Activated naive CD4-positive, alpha-beta T cell treated with Interleukin-2 at 50 U/mL for 16 hours (primary cell): ENCODE measurements around the gene BCAT1.
A peak's percentile ranks its signal among the peaks of the same experiment; 100 is the strongest.
"Not testable (repeated sequence)": the region's sequence is repeated elsewhere in the genome, so short reads cannot be mapped to it uniquely, and the experiment has no call there.

Experiments used
- DNase-seq: peaks from one replicate; pipeline ENCODE4 v3.0.0-alpha.2; 2020

The BCAT1 gene

DNA sequence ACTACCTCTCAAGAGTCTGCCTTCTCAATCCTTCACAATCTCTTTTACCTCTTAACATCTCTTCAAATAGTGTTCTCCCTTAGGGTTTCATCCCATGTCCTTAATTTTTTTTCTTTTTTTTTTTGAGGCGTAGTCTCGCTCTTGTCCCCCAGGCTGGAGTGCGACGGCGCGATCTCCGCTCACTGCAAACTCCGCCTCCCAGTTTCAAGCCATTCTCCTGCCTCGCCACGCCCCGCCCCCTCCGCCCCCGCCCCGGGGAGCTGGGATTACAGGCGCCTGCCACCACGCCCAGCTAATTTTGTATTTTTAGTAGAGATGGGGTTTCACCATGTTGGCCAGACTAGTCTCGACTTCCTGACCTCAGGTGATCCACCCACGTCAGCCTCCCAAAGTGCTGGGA, 7.0 kb upstream of the BCAT1 start:
- no peak for DNase-seq

DNA sequence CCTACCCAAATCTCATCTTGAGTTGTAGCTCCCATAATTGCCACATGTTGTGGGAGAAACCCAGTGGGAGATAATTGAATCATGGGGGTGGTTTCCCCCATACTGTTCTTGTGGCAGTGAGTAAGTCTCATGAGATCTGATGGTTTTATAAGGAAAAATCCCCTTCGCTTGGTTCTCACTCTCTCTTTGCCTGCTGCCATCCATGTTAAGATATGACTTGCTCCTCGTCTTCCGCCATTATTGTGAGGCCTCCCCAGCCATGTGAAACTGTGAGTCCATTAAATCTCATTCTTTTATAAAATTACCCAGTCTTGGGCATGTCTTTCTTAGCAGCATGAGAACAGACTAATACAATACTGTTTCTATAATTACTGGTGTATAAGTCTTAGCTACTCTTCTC, 6.5 kb upstream of the BCAT1 start:
- DNase-seq, result no peak

DNA sequence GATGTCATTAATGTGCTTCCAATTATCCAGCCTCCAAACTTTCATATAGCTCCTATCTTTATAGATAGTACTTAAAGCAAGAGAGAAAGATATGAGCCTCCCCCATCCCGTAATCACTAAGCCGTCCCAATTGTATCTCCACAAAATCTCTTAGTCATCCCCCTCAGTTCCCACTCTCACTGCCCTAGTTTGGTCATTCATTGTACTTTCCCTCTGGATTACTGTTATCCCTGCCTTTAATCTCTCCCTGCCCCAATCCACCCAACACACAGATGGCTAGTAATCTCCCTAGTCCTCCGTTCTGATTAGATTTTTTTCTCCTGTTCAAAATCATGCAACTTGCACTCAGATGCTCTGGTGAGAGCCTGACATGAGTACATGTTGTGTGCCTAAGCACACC, 5.4 kb upstream of the BCAT1 start:
- no peak for DNase-seq

DNA sequence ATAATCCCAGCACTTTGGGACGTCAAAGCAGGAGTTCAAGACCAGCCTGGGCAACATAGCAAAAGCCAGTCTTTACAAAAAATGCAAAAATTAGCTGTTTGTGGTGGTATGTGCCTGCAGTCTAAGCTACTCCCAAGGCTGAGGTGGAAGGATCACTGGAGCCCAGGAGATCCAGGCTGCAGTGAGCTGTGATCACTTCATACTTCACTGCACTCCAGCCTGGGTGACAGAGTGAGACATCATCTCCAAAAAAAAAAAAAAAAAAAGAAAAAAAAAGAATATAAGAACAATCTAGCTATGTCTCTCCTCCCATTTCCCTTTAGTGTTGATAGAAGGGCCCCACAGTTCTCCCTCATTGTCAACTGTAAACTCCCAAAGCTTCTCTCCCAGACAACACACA, 3.5 kb upstream of the BCAT1 start:
- no peak for DNase-seq

DNA sequence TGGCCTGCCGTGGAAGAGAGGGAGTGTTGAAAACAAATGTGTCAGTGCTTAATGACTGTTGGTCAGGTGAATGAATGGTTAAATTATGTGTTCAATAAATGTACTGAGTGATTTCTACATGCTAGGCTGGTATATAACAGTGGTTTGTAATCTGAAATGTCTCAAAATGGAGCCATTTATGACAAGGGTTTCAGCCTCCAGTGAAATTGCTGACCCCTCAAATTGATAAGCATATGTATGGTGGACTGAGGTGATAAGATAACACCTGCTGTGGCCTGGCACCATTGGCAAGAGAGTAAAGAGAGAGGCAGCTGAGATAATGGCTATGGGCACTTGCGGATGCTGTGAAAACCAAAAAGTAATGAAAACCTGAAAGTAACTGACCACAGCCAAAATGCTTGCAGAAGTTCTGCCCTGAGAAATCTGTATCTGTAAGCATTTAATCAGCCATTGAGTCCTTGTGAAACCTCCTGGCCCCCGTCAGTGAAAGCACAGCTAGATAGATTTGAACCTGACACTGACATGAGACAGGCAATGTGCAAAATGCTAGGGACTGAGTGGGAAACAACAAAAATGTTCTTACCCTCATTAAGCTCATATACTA, 1.4 kb upstream of the BCAT1 start:
- DNase-seq, result no peak

DNA sequence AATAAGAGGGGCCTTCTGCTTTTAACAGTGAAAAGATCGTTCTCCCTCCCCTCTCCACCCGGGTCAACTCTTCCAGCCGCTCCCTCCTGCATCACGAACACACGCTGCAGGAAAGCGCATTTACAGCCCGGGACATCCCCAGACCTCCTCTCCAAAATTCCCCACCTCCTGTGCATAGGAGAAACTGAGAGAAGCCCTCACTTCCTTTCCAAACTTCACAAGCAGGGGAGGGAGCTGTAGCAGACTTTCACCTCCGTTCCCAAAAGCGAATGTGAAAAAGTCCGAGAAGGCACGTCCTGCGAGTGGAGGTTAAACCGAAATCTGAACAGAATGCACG, 513 bp downstream of the BCAT1 start:
- peak; percentile 38 for DNase-seq

DNA sequence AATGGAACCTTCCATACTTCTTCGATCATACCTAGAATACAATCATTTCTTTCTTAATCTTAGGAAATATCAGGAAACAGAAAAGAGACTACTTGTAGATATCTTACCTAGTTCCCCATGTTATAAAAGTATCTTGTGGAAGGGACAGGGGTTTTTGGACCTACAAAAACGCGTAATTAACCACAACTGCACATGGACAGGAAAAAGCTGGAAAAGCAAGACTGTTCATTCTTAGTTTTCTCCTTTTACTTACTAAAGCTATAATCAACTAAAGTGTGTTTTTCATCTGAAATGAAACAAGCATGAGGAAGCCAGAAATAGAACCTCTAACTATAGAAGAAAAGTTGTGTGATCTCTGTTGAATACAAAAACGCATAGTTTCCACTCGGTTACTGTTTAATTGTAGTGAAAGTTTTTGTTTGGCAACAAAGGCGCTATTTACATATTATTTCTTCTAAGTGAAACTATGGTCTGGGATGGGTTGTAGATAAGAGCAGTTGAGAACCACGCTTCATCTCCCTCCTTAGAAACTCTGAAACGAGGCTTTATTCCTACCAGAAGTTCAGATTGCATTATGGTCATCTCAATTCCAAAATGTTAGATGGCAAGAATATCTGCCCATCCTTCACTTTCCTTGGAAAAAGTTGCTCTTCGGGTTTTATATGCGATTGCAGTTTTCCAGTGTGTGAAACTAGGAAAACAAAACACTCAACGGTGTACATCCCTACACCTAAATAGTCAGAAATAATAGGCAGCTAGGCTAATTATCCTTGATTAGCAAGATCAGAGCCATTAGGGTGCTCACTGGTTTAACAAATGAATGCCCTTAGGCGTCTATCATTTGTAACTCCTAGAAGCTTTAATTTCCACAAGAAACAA, 1.1 kb downstream of the BCAT1 start:
- no peak for DNase-seq

DNA sequence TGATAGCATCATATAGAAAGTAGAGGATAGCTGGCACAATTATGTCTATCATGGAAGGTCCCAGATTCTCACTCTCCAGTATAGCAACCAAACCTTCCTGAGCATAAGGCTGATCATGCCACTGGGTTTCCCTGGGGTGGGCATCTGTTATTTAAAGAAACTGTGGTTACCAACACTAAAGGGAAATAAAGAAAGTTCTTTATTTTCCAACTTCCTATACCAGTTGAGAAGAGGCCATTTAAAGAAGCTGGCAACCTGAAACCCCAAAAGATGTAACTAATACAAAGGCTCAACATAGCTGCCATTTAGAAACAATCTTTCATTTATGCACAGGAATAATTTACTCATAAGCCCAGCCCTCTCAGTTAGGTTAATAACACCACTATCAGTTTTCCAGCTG, 3.1 kb downstream of the BCAT1 start:
- DNase-seq, result no peak

DNA sequence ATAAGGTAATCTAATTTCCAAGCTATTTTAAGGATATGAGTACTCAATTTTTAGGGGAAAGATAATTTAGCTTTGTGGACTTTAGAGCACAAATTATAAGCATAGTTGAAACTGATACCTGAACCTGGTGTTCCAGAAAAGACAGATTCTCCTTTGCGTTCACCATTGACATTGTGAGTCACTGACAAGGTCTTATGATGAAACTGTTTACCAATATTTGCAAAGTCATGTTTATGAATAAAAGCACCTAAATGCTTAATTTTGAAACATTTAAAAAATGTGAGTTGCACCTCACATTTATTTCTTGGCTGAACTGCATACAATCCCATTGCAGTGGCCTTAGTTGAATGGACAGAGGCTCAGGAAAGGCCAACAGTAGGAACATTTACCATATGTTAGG, 3.9 kb downstream of the BCAT1 start:
- no peak for DNase-seq

DNA sequence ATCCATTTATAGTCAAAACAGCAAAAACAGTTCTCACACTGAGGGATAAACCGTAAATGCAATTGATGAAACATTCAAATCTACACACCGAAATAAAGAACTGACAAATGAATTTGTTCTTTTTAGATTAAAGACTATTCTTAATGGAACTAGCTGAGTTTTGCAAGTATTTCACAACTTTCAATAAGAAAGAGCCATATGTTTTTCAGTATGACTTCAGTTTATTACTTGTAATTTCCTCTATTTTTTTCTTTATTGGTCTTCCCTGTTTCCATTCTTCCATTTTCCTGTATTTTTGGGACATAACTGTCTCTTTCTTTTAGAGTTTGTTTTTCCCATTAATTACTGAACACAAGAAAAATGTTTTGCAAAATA, 4.3 kb downstream of the BCAT1 start:
- no peak for DNase-seq

DNA sequence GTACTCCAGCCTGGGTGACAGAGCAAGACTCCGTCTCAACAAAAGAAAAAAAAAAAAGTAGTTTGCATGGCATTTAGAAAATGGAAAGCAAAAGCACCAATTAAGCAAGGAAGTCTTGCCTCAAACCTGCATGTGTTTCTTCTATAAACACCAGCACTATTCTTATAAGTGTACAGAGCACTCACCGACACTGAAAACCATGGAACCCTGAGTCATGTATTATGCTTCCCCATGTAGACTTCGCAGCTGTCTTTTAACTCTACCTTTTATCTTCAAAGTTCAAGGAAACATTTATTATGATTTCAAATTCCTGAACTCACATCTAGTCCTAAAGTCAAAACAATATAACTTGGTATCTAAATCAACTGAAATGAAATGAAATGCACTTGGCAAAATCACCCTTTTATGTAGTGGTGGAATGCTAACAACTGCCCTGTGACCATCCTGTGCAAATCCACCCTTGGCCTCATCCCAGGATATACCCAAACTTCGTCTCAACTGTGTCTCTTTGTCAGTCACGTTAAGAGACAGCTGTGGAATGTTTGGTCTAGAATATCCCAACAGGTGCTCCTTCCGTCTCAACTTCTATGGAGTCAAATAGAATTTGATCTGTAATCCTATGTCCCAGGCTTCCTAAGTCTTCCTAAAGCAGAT, 4.8 kb downstream of the BCAT1 start:
- no peak for DNase-seq

DNA sequence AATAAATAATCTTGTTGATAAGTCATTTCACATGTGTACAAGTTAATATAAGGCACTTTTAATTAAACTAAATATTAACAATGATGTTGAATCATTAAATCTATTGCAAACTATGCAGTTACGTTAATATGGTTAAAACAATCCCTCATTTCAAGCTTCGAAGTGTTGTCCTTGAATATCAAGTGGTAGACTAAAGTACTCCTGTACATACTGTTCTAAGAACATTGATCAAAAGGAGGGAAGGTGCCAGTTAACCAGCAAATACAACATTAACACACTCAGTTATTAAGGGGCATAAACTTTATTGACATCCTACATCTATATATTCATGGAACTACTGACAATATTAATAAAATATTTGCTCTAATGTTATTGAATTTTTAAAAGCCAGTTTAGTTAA, 8.7 kb downstream of the BCAT1 start:
- no peak for DNase-seq

DNA sequence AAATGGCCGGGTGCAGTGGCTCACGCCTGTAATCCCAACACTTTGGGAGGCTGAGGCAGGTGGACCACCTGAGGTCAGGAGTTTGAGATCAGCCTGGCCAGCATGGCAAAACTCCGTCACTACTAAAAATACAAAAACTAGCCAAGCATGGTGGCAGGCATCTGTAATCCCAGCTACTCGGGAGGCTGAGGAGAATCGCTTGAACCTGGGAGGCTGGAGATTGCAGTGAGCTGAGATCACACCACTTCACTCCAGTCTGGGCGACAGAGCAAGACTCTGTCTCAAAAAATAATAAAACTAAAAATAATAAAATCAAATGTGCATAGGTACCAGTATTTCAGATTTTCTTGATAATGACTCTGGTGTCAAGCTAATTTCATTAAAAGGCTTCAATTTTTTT, 9.3 kb downstream of the BCAT1 start:
- not testable (repeated sequence) for DNase-seq

DNA sequence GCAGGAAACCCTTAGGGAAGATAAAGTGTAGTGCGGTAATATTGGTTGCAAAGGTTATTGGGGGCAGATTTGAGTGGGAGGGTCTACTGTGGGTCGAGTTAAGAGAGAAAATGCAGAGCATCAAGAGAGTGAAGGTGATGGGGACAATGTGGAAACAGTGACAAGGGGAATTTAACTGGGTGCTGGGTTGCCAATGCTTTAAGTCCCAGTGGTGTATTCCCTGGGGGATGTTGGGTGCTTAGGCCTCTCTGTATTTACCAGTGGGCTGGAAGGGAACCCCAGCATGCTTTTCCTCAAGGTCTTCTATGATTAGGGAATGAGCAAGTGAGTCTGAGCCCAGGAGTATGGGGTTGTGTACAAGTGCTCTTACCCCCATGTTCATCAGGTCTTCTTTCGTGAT, 10.6 kb downstream of the BCAT1 start:
- DNase-seq, result no peak

DNA sequence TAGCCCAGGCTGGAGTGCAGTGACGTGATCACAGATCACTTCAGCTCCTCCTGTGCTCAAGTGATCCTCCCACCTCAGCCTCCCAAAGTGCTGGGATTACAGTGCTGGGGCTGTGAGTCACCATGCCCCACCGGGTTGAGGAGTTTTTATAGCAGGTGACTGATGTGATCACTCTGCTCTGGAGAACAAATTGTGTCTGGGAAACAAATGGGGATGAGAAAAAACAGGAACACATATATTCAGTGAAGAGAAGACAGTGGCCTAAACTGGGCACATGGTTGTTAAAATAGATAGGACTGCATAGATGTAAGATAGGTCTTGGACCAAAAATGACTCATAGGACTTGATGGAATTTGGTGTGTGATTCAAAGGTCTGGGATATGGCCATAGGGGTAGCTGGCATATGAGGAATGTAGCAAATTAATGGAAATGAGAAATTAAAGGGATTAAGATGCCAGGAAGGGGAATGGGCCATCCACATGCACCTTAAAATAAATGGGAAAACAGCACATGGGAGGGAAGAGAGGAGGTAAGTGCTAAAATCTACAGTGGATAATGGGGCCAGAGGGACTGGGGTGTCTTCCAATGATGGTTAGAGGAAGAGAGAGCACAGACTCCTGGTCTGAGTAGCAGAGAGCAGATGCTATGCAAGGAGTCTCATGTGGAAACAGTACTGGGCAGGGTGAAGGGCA, 11.2 kb downstream of the BCAT1 start:
- DNase-seq, result no peak

DNA sequence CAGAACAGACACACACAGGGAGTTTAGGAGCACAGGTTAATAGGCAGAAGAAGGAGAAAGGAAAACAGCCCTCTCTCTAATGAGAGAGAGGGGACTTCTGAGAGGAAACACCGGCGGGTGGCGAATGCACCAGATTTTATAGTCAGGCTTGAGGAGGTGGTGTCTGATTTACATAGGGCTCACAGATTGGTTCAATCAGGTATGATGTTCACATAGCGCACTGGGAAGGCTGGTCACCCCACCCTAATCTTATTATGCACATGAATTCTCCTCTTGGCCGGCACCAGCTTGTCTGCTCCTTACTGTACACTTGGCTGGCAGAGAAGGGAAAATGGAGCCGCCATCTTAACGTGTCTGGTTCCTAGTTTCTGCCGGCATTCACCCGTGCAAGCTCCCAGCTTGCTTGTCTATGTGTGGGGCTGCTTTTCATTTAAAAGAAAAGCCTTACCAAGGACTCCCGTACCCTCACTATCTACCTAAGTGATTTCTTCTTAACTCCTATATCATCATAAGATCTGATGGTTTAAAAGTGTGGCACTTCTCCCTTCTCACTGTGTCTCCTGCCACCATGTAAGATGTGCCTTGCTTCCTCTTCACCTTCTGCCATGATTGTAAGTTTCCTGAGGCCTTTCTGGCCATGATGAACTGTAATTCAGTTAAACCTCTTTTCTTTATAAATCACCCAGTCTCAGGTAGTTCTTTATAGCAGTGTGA, 15.1 kb downstream of the BCAT1 start:
- DNase-seq, result no peak

DNA sequence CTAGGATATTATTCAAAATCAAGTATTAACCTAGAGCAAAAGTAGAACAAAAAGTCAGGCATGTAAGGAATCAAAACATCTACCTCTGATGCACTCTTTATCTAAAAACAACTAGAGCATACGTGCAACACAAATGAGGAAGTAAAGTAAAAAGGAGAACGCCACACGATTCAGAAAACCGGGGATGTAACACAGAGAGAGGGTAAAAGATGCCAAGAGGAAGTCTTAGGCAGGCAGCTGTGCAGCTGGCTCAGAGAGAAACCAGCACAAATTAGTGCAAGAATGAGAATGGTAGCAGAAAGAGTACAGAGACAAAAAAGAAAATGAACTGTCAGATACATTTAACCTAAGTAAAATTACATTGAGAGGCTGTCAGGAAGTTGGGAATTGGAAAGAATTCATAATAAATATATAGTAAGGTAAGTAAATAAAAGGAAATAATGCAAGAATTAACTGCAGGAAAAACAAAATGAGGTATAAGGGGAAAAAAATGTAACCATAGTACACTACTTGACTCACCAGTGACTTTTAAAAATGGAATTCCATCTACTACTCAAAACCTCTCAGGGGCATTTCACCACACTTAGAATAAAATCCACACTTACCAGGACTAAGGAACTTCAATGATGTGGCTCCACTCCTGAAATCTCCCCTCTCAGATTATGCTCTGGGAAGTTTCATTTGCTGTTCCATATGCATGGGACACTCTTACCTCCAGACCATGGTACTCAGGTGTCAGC, 17.1 kb downstream of the BCAT1 start:
- no peak for DNase-seq

DNA sequence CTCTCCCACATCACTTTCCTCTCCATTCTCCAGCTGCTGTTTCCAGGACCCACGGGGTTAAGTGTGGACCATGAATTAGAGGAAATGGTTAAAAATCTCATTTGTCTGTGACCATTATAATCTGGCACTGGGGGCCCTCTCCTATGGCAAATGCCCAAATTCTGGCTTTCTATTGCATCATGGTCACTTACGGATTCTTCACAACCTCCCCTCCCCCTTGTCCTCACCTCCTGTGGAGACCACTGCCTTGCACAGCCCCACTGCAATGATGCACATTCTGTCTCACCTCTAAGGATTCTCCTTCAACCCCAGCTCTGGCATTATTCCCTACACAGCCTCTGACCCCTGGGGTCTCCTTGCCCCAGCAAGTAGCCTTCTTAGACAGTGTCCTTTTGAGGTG, 18.9 kb downstream of the BCAT1 start:
- DNase-seq, result no peak

DNA sequence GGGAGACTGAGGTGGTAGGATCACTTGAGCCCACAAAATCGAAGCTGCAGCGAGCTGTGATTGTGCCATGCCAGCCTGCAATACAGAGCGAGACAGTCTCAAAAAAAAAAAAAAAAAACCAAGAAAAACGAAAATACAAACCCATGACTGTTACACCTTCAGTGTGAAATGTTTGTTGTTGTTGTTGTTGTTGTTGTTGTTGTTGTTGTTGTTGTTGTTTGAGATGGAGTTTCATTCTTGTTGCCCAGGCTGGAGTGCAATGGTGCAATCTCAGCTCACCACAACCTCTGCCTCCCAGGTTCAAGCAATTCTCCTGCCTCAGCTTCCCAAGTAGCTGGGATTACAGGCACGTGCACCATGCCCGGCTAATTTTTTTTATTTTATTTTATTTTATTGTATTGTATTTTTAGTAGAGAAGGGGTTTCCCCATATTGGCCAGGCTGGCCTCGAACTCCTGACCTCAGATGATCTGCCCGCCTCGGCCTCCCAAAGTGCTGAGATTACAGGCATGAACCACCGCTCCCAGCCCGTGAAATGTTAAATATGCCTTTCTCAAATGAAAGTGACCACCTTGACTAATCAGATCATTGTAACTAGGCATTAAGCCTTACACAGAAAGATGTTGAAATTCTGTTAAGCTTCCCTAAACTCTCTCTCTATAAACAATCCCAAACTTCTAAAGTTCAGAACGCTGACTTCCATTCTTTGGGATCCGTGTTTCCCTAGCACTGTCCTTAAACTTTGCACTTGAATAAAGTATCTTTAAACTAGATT, 20.2 kb downstream of the BCAT1 start:
- not testable (repeated sequence) for DNase-seq

DNA sequence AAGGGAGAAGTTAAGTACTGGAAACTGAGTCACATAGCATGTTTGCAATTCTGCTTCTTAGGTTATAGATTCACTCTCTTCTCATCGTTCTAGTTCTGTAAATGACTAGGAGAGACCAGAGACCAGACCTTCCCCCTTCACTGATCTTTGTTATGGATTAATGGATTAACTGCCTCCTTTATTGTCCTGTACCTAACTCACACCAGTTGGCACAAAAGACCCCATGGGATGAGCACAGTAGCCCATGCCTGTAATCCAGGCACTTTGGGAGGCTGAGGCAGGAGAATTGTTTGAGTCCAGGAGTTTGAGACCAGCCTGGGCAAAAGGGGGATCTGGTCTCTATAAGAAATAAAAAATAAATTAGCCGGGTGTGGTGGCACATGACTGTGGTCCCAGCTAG, 20.8 kb downstream of the BCAT1 start:
- no peak for DNase-seq

DNA sequence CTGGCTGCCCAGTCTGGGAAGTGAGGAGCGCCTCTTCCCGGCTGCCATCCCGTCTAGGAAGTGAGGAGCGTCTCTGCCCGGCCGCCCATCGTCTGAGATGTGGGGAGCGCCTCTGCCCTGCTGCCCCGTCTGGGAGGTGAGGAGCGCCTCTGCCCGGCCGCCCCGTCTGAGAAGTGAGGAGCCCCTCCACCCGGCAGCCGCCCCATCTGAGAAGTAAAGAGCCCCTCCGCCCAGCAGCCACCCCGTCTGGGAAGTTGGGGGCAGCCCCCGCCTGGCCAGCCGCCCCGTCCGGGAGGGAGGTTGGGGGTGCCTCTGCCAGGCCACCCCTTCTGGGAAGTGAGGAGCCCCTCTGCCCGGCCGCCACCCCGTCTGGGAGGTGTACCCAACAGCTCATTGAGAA, 22.8 kb downstream of the BCAT1 start:
- not testable (repeated sequence) for DNase-seq

DNA sequence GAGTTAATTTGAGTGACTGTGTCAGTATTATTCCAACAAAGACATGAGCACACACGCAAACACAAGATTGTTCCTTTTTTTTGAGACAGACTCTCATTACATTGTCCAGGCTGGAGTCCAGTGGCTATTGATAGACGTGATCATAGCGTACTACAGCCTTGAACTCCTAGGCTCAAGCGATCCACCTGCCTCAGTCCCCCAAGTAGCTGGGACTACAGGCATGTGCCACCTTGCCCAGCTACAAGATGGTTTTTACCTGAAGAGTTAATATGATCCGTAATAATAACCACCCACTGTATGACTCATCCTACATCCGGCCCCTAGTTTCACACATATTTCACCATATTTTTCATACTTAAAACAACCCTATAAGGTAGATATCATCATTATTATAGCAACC, 26.8 kb downstream of the BCAT1 start:
- DNase-seq, result no peak
